PC-9 (cell line): Measurements from ENCODE around the gene MACROD2. TPM values are rescaled to one million over a fixed set of nuclear protein-coding genes. Genes with fewer than 3 reads are reported as not detected.

Experiments
- Bru-seq: library from RNA; stranded (reverse); fragments of 400-500 nt; gene quantifications from one replicate; lab custom pipeline; 2021; lab: Mats Ljungman, UMichigan
- BruChase-seq, 2 experiments: library from RNA; stranded (reverse); fragments of 400-500 nt; gene quantifications; one replicate each; lab custom pipeline; 2021; lab: Mats Ljungman, UMichigan
- BruUV-seq: library from RNA; stranded (reverse); fragments of 400-500 nt; replicated peaks from 2 replicates; lab custom pipeline; 2021; lab: Mats Ljungman, UMichigan
- CTCF ChIA-PET: fragments of 300-600 bp; sonication (Branson Sonifier 250); formaldehyde crosslinking; loops from one replicate; lab custom pipeline; 2022; ENCODE audit warnings: antibody characterized with exemption; lab: Charles Lee
- POLR2A ChIA-PET: fragments of 300-600 bp; sonication (Branson Sonifier 250); formaldehyde crosslinking; loops from one replicate; lab custom pipeline; 2022; ENCODE audit warnings: antibody characterized with exemption; ENCODE audit not compliant: unreplicated experiment; lab: Charles Lee
- DNase-seq, 2 experiments: peaks; one replicate each; pipeline versions ENCODE4 v3.0.0 to v3.0.0-alpha.2; 2015 to 2022; ENCODE audit warnings: mixed read lengths in 1 of 2
- H2AFZ ChIP-seq: fragments of 200-600 bp; sonication (generic); 2 replicates; pipeline ENCODE4 v1.8.1; 2017; ENCODE audit warnings: antibody characterized with exemption
- H3F3A ChIP-seq: fragments of 200-600 bp; sonication (generic); 2 replicates; pipeline ENCODE4 v1.8.1; 2017; ENCODE audit warnings: antibody characterized with exemption, mild to moderate bottlenecking, low read depth; ENCODE audit not compliant: insufficient read depth
- H3K27ac ChIP-seq: fragments of 200-600 bp; sonication (generic); 2 replicates; pipeline ENCODE4 v1.6.1; 2016; ENCODE audit warnings: mixed run types
- H3K27me3 ChIP-seq: fragments of 200-600 bp; sonication (generic); 2 replicates; pipeline ENCODE4 v1.6.1; 2016; ENCODE audit warnings: low read depth, mixed run types; ENCODE audit not compliant: insufficient read depth
- H3K36me3 ChIP-seq: fragments of 200-600 bp; sonication (generic); 2 replicates; pipeline ENCODE4 v1.6.1; 2016; ENCODE audit warnings: low read depth, mixed run types
- H3K4me1 ChIP-seq: fragments of 200-600 bp; sonication (generic); replicated peaks from 2 replicates; pipeline ENCODE4 v1.6.1; 2016; ENCODE audit warnings: mixed run types; ENCODE audit not compliant: insufficient read depth
- H3K4me2 ChIP-seq: fragments of 200-600 bp; sonication (generic); 2 replicates; pipeline ENCODE4 v1.6.1; 2017; ENCODE audit warnings: mixed run types
- H3K4me3 ChIP-seq: fragments of 200-600 bp; sonication (generic); 2 replicates; pipeline ENCODE4 v1.6.1; 2016; ENCODE audit warnings: mixed run types
- H3K79me2 ChIP-seq: fragments of 200-600 bp; sonication (generic); 2 replicates; pipeline ENCODE4 v1.6.1; 2017; ENCODE audit warnings: low read depth, mixed run types
- H3K9me2 ChIP-seq: fragments of 200-600 bp; sonication (generic); 2 replicates; pipeline ENCODE4 v1.8.1; 2017; ENCODE audit warnings: mild to moderate bottlenecking; ENCODE audit not compliant: insufficient read depth
- H3K9me3 ChIP-seq: fragments of 200-600 bp; sonication (generic); 2 replicates; pipeline ENCODE4 v1.8.1; 2016; ENCODE audit warnings: low read depth; ENCODE audit not compliant: insufficient read depth
- H4K20me1 ChIP-seq: fragments of 200-600 bp; sonication (generic); 2 replicates; pipeline ENCODE4 v1.8.1; 2017; ENCODE audit not compliant: insufficient read depth
- CTCF ChIP-seq: fragments of 200-600 bp; sonication (generic); conservative IDR thresholded peaks from 2 replicates; pipeline ENCODE4 v1.6.1; 2017; ENCODE audit warnings: mixed run types, antibody characterized with exemption, mild to moderate bottlenecking, moderate library complexity
- EZH2 ChIP-seq: fragments of 200-600 bp; sonication (generic); IDR thresholded peaks from 2 replicates; pipeline ENCODE4 v1.8.0; 2017; ENCODE audit warnings: antibody characterized with exemption, low read depth
- intact Hi-C: fragments of 100-400 bp; cut with micrococcal nuclease; formaldehyde crosslinking; loops from one replicate; pipeline ENCODE4 v1.10.0; 2022; ENCODE audit not compliant: unreplicated experiment
- long read RNA-seq: library from polyadenylated mRNA; stranded (forward); transcript quantifications from one replicate; pipeline ENCODE4 v2.0.0, GENCODE V29; 2022
- total RNA-seq: library from RNA; stranded (reverse); gene quantifications from 2 replicates; pipeline ENCODE4 v1.2.3, GENCODE V29; 2021

The MACROD2 gene
- total RNA-seq, result 8.5 and 11.4 TPM in 2 replicates
- percentile 40 among the genes with signal in this experiment for Bru-seq, nascent RNA
- BruChase-seq, experiment 1, labeled RNA remaining after a 2-hour chase, result percentile 50 among the genes with signal in this experiment
- percentile 47 among the genes with signal in this experiment for BruChase-seq, experiment 2, labeled RNA remaining after a 6-hour chase
- long read RNA-seq, partial matches to known transcripts, result 0 of 12 reads
- long read RNA-seq, other reads (novel, unspliced or antisense), result 11 of 12 reads

DNA sequence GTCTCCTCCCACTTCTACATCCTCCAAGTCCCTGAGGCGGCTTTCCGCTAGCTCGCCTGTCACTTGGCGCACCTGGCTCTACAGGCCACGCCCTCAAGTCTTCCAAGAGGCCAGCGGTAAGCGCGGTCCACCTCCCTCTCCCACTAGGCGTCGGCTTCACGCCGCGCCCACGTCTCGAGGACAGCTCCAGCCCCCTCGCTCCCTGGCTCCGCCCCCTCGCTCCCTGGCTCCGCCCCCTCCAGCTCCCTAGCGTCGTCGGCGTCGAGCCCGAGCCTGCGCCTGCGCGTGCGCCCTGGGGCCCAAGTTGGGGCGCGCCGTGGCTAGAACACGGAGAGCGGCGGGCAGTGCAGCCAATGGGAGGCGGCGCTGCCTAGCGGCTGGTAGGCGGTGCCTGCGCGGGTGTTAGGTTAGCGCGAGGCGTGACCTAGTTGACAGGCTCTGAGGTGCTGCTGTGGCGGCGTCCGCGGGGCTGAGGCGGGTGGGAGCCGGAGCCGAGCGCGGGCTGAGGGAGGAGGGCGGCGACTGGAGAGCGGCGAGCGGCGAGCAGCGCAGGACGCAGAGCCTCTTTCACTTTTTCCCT, at the start of gene MACROD2:
MACROD2 (plus strand) TSS at position 431 of the 580 bp plus-strand sequence.
- ChIA-PET POLR2A (interaction anchor here (0.5 to 0.7 kb wide), 6 partner anchors 19 to 1937 kb away, joined by 3 to 5 read pairs (median 3); partner anchors contain the start of genes ESF1 and NDUFAF5), CTCF (interaction anchor here (0.5 to 0.7 kb wide), 3 partner anchors 71 to 591 kb away, joined by 3 to 20 read pairs (median 4); no protein-coding TSS in a partner anchor)
- Histone ChIP-seq H3K27me3 (no peaks in the 10 kb centered on the region), H2AFZ (peak within 1 kb of the TSS; percentile 87), H3K4me1 (peaks cover 10% of the 10 kb centered on the region), H3K79me2 (no peaks in the 10 kb centered on the region), H3K27ac (no peak within 1 kb of the TSS), H3F3A (0 out of 2 replicates have a peak, but pooled peaks cover 4% of the 10 kb centered on the region), H3K9me3 (peaks cover 8% of the 10 kb centered on the region; the same call in 1 of the 2 replicates), H3K36me3 (no peaks in the 10 kb centered on the region), H3K9me2 (no peaks in the 10 kb centered on the region), H3K4me2 (peak within 1 kb of the TSS; percentile 86), H4K20me1 (no peaks in the 10 kb centered on the region; the same call in 1 of the 2 replicates), H3K4me3 (peak within 1 kb of the TSS; percentile 66)
- TF ChIP-seq CTCF (no peak), EZH2 (no peak)
- intact Hi-C loops, result loop anchor here (5.0 to 10.0 kb wide), 2 partner anchors 160 to 227 kb away; no protein-coding TSS in a partner anchor
- BruUV-seq, result no TSS peak
- DNase-seq, result peak; percentile 91 to 99

DNA sequence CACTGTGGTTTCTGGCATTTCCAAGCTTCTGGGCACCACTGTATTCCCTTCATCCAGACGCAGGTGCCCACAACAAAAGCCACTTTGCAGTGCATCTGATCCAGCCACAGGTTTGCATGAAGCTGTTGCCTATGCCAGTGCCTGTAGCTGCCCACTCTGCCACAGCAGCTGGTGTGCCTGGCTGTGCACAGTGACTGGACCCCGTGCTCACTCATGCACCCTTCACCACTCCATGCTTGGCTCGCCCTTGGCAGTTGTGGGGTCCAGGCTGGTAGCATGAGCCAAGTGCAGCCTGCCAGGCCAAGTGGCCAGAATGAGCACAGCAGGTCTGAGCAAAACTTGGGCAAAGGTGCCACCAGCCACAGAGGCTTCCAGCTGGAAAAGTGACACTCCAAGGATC, 47.6 kb upstream of the MACROD2 start:
- no peak for DNase-seq
- no peaks in the 10 kb centered on the region for H3K36me3 ChIP-seq
- H3K4me1 ChIP-seq, result no peaks in the 10 kb centered on the region
- H3F3A ChIP-seq, result no peaks in the 10 kb centered on the region
- H3K79me2 ChIP-seq, result no peaks in the 10 kb centered on the region
- CTCF ChIA-PET, result no interaction called here
- no peaks in the 10 kb centered on the region for H4K20me1 ChIP-seq
- BruUV-seq, result no TSS peak
- intact Hi-C loops, result loop anchor here (10.0 kb wide), 1 partner anchor 123 kb away; no protein-coding TSS in a partner anchor
- no peaks in the 10 kb centered on the region for H3K27me3 ChIP-seq
- H3K4me3 ChIP-seq, result no peak overlapping the region
- no peak overlapping the region for H3K4me2 ChIP-seq
- no peaks in the 10 kb centered on the region for H3K9me3 ChIP-seq
- TF ChIP-seq CTCF, result no peak
- TF ChIP-seq EZH2, result no peak
- H3K27ac ChIP-seq, result no peak overlapping the region
- H2AFZ ChIP-seq, result no peak overlapping the region
- no peaks in the 10 kb centered on the region for H3K9me2 ChIP-seq
- POLR2A ChIA-PET, result no interaction called here

DNA sequence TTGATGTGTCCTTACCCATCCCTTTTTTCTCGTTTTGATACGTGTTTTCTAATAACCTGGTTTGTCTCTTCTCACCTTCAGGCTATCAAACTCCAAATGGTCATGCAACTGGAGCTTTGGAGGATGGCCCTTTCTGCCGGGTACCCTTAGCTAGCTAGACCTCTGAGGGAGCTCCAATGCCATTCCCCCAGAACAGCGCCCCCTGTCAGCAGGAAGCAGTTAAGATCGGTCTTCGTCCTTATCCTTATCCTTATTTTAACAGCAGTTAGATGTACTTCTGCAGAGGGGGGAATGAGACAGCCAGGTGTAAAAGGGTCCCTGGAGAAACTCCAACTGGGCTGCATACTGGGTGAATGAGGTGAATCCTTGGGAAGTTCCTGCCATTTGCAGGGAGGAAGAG, 42.1 kb upstream of the MACROD2 start:
- Histone ChIP-seq H3K27ac (no peak overlapping the region), H3K4me2 (no peak overlapping the region), H4K20me1 (no peaks in the 10 kb centered on the region), H3K4me3 (no peak overlapping the region), H2AFZ (no peak overlapping the region), H3K27me3 (no peaks in the 10 kb centered on the region), H3K9me2 (no peaks in the 10 kb centered on the region), H3K4me1 (no peaks in the 10 kb centered on the region), H3K9me3 (no peaks in the 10 kb centered on the region), H3K36me3 (no peaks in the 10 kb centered on the region), H3F3A (no peaks in the 10 kb centered on the region), H3K79me2 (no peaks in the 10 kb centered on the region)
- ChIA-PET POLR2A (no interaction called here), CTCF (interaction anchor here (0.6 kb wide), 1 partner anchor 1929 kb away, joined by 3 read pairs; no protein-coding TSS in a partner anchor)
- no TSS peak for BruUV-seq
- DNase-seq, result no peak
- intact Hi-C loops, result no loop called here
- TF ChIP-seq CTCF (peak; percentile 36; the same call in 1 of the 2 replicates), EZH2 (no peak)
